GM21360 (cell line): ENCODE data around the gene TRIM65.

Experiments
- ATAC-seq: cut with Tn5 transposase; IDR thresholded peaks from one replicate; pipeline ENCODE4 v1.9.1; 2021; ENCODE audit warnings: mild to moderate bottlenecking, moderate library complexity; ENCODE audit not compliant: unreplicated experiment

TRIM65 gene

DNA sequence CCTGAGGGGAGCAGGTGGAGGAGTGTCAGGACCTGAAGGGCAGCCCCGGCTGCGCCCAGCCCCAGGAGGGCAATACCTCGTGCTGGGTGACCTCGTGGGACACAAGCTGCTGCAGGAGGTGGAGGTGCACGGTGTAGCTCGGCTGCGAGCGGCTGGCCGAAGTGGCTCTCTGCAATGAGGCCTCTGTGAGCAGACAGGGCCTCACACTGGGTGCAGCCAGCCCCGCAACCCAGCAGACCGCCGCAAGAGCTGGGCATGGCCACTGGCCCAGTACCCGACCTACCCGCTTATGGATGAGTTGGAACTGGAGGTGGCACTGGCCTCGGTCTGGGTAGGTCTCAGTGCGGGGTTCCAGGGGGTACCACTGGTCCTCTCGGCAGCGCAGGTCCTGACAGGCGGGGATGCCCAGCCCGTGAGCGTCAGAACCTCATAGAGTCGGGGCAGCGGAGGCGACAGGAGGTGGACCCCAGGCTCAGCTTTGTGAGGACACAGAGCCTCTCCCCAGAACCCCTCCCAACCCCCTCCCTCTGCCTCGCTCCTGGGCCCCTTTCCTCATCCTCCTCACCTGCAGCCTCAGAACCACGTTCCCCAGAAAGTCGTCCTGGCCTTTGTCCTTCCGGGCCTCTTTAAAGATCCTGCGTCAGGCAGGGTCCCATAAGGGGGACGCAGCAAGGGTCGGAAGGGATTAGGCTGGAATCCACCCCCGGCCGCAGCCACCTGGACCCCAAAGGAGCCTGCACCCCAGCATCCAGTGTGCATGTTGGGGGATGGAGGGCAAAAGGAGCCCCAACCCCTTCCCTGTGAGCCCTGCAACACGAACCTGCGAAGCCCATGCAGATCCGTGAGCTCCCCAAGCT is 56.6 kb downstream of the TRIM65 start:
- no peak for ATAC-seq
